ENCODE results near the gene ENPP4. TPM values are rescaled to one million over a fixed set of nuclear protein-coding genes. Genes with fewer than 3 reads are reported as not detected.

Gene ENPP4
- total RNA-seq, 1 experiment from 2014 or later = 16.7 TPM

DNA sequence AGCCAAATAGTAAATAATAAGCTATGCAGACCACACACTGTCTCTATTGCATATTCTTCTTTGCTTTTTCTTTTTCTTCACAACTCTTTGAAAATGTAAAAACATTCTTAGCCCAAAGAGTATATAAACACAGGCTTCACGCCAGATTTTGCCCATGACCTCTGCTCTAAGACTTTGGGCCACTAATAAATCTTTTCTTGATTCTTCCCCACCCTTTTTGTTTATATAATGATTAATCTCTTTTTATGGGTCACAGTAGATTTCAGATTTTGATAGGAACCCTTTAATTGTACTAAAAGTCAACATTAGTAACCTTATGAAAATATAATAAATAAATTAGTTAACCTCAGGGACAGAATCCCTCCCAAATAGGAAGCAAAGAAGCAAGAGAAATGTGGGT lies 56.8 kb downstream of the ENPP4 start:
- Mint-ChIP-seq H3K27me3 (ENCODE audit: unreplicated experiment) (peaks cover 33% of the 10 kb centered on the region), H3K36me3 (ENCODE audit: insufficient read depth, unreplicated experiment) (no peaks in the 10 kb centered on the region), H3K4me1 (ENCODE audit: low read depth, unreplicated experiment) (peaks cover 19% of the 10 kb centered on the region), H3K4me3 (ENCODE audit: low read depth, unreplicated experiment) (no peak overlapping the region), H3K9me3 (ENCODE audit: low read depth, unreplicated experiment) (no peaks in the 10 kb centered on the region), H3K27ac (ENCODE audit: unreplicated experiment) (no peak overlapping the region)
- intact Hi-C loops (cut with micrococcal nuclease; ENCODE audit: unreplicated experiment) = no loop called here
- TF ChIP-seq, protein P1, sequence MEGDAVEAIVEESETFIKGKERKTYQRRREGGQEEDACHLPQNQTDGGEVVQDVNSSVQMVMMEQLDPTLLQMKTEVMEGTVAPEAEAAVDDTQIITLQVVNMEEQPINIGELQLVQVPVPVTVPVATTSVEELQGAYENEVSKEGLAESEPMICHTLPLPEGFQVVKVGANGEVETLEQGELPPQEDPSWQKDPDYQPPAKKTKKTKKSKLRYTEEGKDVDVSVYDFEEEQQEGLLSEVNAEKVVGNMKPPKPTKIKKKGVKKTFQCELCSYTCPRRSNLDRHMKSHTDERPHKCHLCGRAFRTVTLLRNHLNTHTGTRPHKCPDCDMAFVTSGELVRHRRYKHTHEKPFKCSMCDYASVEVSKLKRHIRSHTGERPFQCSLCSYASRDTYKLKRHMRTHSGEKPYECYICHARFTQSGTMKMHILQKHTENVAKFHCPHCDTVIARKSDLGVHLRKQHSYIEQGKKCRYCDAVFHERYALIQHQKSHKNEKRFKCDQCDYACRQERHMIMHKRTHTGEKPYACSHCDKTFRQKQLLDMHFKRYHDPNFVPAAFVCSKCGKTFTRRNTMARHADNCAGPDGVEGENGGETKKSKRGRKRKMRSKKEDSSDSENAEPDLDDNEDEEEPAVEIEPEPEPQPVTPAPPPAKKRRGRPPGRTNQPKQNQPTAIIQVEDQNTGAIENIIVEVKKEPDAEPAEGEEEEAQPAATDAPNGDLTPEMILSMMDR (IDR thresholded peaks at IDR 0.05; ENCODE audit: unreplicated experiment) = no peak
- no peak for DNase-seq
- CTCF ChIA-PET = interaction anchor here (0.6 kb wide), 2 partner anchors 10 to 278 kb away, joined by 3 to 4 read pairs; no protein-coding TSS in a partner anchor
- no TSS peak for BruUV-seq (replicated peaks)

GRCh38 chr6:46189726-46190125 lies 59.9 kb downstream of the ENPP4 start:
- peaks cover 19% of the 10 kb centered on the region for H3K4me1 Mint-ChIP-seq (ENCODE audit: low read depth, unreplicated experiment)
- TF ChIP-seq, protein P1 (IDR thresholded peaks at IDR 0.05; ENCODE audit: unreplicated experiment) = no peak
- no peak overlapping the region for H3K4me3 Mint-ChIP-seq (ENCODE audit: low read depth, unreplicated experiment)
- no peak for DNase-seq
- intact Hi-C loops (cut with micrococcal nuclease; ENCODE audit: unreplicated experiment) = no loop called here
- H3K9me3 Mint-ChIP-seq (ENCODE audit: low read depth, unreplicated experiment) = no peaks in the 10 kb centered on the region
- no peaks in the 10 kb centered on the region for H3K36me3 Mint-ChIP-seq (ENCODE audit: insufficient read depth, unreplicated experiment)
- peaks cover 26% of the 10 kb centered on the region for H3K27me3 Mint-ChIP-seq (ENCODE audit: unreplicated experiment)
- no TSS peak for BruUV-seq (replicated peaks)
- CTCF ChIA-PET = no interaction called here
- no peak overlapping the region for H3K27ac Mint-ChIP-seq (ENCODE audit: unreplicated experiment)

- H3K36me3 Mint-ChIP-seq (ENCODE audit: insufficient read depth, unreplicated experiment) = no peaks in the 10 kb centered on the region
- CTCF ChIA-PET = no interaction called here
- TF ChIP-seq, protein P1 (IDR thresholded peaks at IDR 0.05; ENCODE audit: unreplicated experiment) = no peak
- H3K4me3 Mint-ChIP-seq (ENCODE audit: low read depth, unreplicated experiment) = no peak overlapping the region
- intact Hi-C loops (cut with micrococcal nuclease; ENCODE audit: unreplicated experiment) = no loop called here
- peaks cover 15% of the 10 kb centered on the region for H3K27me3 Mint-ChIP-seq (ENCODE audit: unreplicated experiment)
- no peak for DNase-seq
- no peaks in the 10 kb centered on the region for H3K9me3 Mint-ChIP-seq (ENCODE audit: low read depth, unreplicated experiment)
- H3K27ac Mint-ChIP-seq (ENCODE audit: unreplicated experiment) = no peak overlapping the region
- no TSS peak for BruUV-seq (replicated peaks)
- H3K4me1 Mint-ChIP-seq (ENCODE audit: low read depth, unreplicated experiment) = peaks cover 10% of the 10 kb centered on the region
Measured at GRCh38 chr6:46190889-46191288, 61.1 kb downstream of the ENPP4 start.

GRCh38 chr6:46191961-46192360 lies 62.2 kb downstream of the ENPP4 start:
- Mint-ChIP-seq H3K4me1 (ENCODE audit: low read depth, unreplicated experiment) (no peaks in the 10 kb centered on the region), H3K27me3 (ENCODE audit: unreplicated experiment) (peaks cover 24% of the 10 kb centered on the region), H3K9me3 (ENCODE audit: low read depth, unreplicated experiment) (no peaks in the 10 kb centered on the region), H3K27ac (ENCODE audit: unreplicated experiment) (no peak overlapping the region), H3K4me3 (ENCODE audit: low read depth, unreplicated experiment) (no peak overlapping the region), H3K36me3 (ENCODE audit: insufficient read depth, unreplicated experiment) (no peaks in the 10 kb centered on the region)
- CTCF ChIA-PET = no interaction called here
- TF ChIP-seq, protein P1 (IDR thresholded peaks at IDR 0.05; ENCODE audit: unreplicated experiment) = no peak
- no peak for DNase-seq
- intact Hi-C loops (cut with micrococcal nuclease; ENCODE audit: unreplicated experiment) = no loop called here
- BruUV-seq (replicated peaks) = no TSS peak

Other genes with a start within 250 kb of the ENPP4 start
- gene CLIC5, start 114.1 kb upstream of the ENPP4 start, total RNA-seq (2022) = 3.3 and 5.1 TPM in 2 replicates
- 17.3 and 18.7 TPM in 2 replicates for gene ENPP5, start 41.0 kb downstream of the ENPP4 start, total RNA-seq (2022)